Ramos (cell line): ENCODE results near the gene TAF8.

ENCODE experiments used
- in situ Hi-C: fragments of 300-500 bp; cut with MboI; formaldehyde crosslinking; loops from one replicate; pipeline ENCODE4 v1.14.3; 2022; ENCODE audit warnings: low sequenced_read_pairs; ENCODE audit not compliant: unreplicated experiment

TAF8 gene

GRCh38 chr6:42049116-42049809 is 1.1 kb upstream of the TAF8 start:
- in situ Hi-C loops: loop anchor here (5.0 kb wide), 1 partner anchor 262 kb away; the partner anchor contains the start of gene TOMM6

- in situ Hi-C loops: loop anchor here (5.0 kb wide), 1 partner anchor 263 kb away; the partner anchor contains the start of gene TOMM6
These were observed 402 bp upstream of the TAF8 start for GRCh38 chr6:42049948-42050296.

DNA sequence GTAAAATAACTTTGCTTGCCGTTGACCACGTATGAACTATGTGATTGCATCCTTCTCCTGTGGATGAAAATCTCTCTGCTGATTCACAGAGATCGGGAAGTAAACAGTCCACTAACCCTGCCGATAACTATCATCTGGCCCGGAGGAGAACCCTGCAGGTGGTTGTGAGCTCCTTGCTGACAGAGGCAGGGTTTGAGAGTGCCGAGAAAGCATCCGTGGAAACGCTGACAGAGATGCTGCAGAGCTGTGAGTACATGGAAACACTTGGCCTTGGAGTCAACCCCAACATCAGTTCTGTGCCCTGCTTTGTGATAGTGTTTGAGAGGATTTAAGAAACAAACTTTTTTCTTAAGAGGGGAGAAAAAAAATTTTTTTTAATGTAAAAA is 937 bp downstream of the TAF8 start:
- in situ Hi-C loops: no loop called here

- in situ Hi-C loops: no loop called here
These were observed 3.3 kb downstream of the TAF8 start for GRCh38 chr6:42053601-42054000.

- in situ Hi-C loops: no loop called here
These were observed 9.4 kb downstream of the TAF8 start for GRCh38 chr6:42059743-42060142.

DNA sequence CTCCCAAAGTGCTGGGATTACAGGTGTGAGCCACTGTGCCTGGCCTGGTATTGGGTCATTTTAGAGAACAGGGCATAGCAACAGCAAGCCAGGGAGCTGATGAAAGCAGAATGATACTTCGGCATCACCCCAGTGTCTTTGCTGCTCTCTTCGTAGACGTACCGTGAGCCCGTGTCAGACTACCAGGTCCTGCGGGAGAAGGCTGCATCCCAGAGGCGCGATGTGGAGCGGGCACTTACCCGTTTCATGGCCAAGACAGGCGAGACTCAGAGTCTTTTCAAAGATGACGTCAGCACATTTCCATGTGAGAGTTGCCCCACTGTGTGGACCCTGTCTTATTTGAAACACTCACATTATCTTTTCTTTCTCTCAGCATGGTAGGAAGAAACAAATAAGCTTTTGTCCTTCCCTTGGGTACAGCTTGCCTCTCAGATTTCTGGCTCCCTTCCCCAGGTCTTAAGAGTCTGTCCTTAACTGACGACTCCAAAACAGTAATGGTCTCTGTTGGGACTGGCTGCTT is 15.9 kb downstream of the TAF8 start:
- in situ Hi-C loops: no loop called here

DNA sequence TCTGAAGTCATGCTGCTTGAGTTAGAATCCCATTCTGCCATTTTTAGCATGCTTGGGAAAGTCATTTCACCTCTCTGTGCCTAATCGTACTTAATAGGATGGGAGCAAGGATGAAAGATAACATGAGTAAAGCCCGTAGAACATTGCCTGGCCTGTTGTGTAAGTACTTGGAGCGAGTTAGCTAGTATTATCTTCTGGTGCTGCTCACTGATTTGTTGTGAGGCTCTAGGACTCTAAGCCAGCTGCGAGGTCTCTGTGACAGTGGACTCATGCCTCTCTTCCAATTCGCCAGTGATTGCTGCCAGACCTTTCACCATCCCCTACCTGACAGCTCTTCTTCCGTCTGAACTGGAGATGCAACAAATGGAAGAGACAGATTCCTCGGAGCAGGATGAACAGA is 17.8 kb downstream of the TAF8 start:
- in situ Hi-C loops: no loop called here

DNA sequence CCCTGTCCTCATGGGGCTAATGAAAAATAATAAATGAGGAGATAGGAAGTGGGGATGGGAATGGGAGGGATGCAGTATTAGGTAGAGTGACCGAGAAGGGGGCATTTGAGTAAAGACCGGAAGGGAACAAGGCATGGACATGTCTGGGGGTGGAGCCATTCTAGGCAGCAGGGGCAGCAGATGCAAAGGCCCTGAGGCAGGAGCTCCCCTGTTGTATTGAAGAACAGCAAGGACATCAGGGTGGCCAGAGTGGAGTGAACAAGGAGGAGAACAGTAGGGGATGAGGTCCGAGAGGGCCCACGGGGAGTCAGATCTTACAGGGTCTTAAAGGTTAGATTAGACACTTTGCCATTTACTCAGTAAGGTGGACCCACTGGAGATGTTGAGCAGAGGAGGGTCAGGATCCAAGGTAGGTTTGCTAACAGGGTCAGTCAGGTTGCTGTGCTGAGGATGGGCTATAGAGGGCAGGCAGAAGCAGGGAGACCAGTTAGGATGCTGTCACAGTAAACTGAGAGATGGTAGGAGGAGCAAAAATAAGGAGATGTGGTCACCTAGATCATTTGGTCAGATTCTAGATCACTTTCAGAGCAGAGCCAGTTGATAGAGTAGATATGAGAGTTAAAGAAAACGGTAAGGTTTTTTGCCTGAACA is 18.7 kb downstream of the TAF8 start:
- in situ Hi-C loops: no loop called here

DNA sequence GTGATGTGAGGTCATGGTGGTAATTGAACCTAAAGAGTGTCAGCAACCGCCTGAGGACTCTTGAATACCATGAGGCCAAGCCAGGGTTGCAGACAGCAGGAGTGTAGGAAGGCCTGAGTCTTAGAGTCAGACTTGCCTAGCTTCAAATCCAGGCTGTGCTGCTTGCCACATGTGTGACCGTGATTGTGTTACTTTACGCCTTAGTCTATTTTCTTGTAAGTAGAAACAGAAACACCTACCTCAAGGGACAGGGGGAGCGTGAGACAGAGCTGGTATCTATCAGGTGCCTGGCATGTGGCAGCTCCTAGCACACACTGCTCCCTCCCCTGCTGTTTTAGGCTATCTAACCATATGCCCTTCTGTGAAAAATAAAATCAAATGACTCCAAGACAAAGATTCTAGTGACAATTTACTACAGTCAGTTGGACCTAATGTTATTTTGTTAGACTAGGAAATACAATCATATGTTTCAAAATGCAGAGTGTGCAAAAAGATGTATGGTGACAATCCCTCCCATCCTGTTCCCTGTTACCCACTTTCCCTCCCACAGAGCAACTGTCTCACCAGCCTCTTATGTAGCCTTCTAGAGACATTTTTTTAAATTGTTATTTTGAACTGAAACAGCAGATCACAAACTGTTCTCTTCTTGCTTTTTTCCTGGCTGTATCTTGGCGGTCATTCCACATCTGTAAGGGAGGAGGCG is 21.7 kb downstream of the TAF8 start:
- in situ Hi-C loops: no loop called here

DNA sequence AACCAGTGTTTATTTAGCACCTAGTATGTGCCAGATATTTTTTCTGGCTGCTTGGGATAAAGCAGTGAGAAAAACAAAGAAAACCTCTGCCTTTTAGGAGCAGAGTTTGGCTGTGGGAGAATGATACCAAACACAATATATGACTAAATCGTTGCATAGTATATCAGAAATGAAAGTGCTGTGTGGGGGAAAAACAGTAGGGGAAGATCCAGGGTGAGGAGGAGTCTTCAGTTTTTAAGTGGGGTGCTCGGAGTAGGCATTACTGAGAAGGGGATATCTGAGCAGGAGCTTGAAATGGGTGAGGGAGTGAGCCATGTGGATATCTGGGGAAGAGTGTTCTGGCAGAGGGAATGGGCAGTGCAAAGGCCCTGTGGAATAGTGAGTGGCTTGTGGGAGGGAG is 23.0 kb downstream of the TAF8 start:
- in situ Hi-C loops: no loop called here

DNA sequence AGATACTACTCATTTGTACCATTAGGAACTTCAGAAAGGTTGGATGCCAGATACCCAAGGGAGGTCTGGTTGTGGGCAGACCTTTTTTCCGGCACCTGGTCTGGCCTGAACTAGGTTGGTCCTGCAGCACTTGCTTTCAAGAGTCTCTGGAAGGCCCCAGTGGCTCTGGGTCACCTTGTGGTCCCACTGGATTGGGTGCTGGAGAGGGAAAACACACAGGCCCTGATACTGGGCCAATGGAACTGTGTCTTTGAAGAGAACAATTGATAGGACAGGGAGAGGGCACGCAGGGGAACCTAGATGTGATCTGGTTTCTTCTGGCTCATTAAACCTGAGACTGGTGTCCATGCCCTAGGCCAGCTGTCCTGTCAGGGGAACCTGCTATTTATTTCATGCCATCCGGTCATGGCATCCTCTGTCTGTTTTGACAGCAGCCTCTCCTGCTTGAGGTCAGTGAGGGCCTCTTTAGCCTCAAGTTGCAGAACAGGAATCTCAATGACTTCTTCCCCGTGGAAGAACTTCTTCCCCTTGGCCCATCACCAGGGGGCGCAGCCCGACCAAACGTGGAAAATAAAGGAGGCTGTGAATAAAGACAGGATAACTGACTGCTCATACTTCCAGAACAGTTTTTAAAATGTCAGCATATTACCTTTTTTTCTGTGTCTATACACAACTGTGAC is 25.0 kb downstream of the TAF8 start:
- in situ Hi-C loops: no loop called here

DNA sequence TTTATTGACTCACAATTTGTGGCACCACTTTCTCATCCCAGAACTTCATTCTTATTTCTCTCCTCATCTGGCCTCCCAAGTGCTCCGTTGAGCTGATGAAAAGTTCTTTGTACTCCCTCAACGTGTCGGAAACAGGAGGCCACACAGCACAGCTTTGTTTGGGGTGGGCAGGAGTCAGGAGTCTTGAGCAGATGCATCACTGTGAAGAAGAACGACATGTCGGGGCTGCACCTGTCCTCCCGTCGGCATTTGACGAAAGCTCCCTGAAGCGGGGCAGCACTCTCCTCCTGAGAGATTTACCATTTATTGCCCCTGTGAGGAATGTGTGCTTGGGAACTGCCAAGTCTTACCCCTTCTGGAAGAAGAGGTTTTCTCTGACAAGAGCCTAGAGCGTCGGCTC is 28.1 kb downstream of the TAF8 start:
- in situ Hi-C loops: no loop called here

DNA sequence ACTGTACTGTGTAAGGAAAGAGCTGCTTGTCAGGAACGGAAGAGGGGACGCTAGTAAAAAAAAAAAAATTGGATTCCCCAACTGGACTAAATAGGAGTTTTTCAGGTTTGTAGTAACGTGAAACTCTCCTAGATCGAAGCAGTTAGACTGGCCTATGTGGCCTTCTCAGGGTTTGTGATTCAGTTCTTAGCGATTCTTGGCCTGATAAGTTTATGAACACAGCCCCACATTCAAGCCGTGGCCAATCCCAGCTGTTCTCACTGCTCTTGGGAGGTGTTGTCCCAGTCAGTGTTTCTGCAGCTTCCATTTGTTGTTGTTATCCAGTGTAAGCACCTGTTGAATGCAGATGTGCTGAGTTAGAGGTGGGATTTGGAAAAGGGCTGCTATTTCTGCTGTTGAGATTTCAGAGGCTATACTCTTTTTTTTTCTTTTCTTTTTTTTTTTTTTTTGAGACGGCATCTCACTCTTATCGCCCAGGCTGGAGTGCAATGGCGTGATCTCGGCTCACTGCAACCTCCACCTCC is 29.7 kb downstream of the TAF8 start:
- in situ Hi-C loops: no loop called here

DNA sequence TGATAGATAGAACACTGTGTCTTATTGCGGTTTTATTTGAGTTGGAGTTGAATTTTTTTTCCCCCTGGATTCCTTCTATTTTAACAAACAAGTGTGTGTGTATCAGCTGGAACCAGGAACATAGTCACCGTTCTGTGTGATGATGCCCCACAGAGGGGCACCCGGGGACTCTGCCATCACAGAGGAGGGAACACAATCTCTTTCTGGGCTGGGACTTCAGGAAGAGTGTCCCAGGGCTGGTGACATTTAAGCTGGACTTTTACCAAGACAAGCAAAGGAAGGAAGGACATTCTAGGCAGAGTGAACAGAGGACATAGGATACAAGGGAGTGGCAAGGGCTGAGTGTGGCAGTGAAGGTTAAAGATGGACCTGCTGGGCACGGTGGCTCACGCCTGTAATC is 33.2 kb downstream of the TAF8 start:
- in situ Hi-C loops: no loop called here

- in situ Hi-C loops: no loop called here
These were observed 34.6 kb downstream of the TAF8 start for GRCh38 chr6:42084889-42085288.

GRCh38 chr6:42086046-42087035 is 36.0 kb downstream of the TAF8 start:
- in situ Hi-C loops: no loop called here

DNA sequence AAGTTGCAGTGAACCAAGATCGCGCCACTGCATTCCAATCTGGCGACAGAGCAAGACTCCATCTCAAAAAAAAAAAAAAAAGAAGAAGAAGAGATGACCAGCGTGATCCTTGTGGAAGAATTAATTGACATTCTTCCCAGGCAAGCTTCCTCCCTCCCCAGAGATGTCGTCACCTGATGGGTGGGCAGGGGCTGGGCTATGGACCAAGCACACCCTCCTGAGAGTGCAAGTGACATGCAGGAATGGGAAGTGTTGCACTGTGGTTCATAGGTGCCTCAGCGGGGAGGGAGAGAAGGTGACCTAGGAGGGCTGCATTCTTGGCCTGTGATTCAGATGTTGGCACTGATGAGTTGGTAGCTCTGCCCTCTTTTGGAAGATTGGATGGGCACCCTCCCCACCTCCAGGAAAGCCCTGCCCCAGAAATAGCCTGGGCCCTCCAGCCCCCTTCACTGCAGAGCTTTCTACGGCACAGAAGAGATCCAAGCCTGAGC is 37.8 kb downstream of the TAF8 start:
- in situ Hi-C loops: no loop called here

DNA sequence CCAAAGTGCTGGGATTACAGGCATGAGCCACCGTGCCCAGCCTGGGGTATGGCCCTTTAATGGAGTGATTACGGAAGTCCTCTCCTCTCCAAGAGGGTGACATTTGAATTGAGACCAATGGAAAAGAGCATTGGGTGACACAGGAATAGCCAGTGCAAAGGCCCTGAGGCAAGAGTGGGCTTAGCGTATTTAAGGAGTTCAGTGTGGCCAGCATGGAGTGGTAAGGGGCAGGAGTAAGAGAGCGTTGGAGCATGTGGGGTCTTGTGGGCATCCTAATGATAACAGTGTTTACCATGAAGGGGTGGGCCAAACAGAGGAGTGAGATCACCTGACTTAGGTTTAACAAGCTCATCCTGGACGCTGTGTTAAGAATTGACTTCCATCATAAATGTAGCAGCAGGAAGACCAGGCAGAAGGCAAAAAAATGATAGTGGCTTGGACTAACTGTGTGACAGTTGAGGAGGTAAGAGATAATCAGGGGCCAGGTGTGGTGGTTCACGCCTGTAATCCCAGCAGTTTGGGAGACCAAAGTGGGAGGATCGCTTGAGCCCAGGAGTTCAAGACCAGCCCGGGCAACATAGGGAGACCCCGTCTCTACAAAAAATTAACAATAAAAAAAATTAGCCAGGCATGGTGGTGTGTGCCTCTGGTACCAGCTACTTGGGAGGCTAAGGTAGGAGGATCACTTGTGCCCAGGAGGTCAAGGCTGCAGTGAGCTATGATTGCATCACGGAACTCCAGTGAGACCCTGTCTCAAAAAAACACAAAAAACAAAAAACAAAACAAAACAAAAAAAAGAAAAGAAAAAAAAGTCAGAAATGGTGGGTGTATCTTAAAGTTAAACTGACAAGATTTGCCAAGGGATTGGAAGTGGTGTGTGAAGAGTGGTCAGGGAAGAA is 40.7 kb downstream of the TAF8 start:
- in situ Hi-C loops: no loop called here
